IMR-90 (cell line): ENCODE measurements around the gene GNAT2. TPM values are rescaled to one million over a fixed set of nuclear protein-coding genes. Genes with fewer than 3 reads are reported as not detected.
A peak's percentile ranks its signal among the peaks of the same experiment; 100 is the strongest.

Source experiments
- ATAC-seq: fragments of 200-7000 bp; cut with Tn5 transposase; 2 replicates; pipeline ENCODE4 v1.9.1; 2020; ENCODE audit warnings: low read depth, mild to moderate bottlenecking, moderate library complexity
- BruUV-seq: library from RNA; stranded (reverse); fragments of 400-500 nt; replicated peaks from 2 replicates; lab custom pipeline; 2021; lab: Mats Ljungman, UMichigan
- CTCF ChIA-PET: fragments of 300-600 bp; formaldehyde crosslinking; extraction: SDS; loops from one replicate; lab custom pipeline; 2021; ENCODE audit warnings: antibody characterized with exemption; lab: Yijun Ruan, JAX
- POLR2A ChIA-PET: fragments of 300-600 bp; sonication (Branson Sonifier 250); formaldehyde crosslinking; loops from one replicate; lab custom pipeline; 2022; ENCODE audit warnings: antibody characterized with exemption; ENCODE audit not compliant: unreplicated experiment; lab: Charles Lee
- DNase-seq: peaks from one replicate; pipeline ENCODE4 v3.0.0; 2013
- H2AFZ ChIP-seq: replicated peaks from 2 replicates; pipeline ENCODE3; 2013; ENCODE audit warnings: low read length, mild to moderate bottlenecking; ENCODE audit not compliant: poor library complexity
- H2AK5ac ChIP-seq: 2 replicates; pipeline ENCODE4 v1.6.1; 2013; ENCODE audit warnings: low read depth, low read length, inconsistent platforms
- H2AK9ac ChIP-seq: replicated peaks from 2 replicates; pipeline ENCODE3; 2013; ENCODE audit warnings: mild to moderate bottlenecking, low read depth, low read length, moderate library complexity; ENCODE audit not compliant: poor library complexity
- H2BK120ac ChIP-seq: 2 replicates; pipeline ENCODE4 v1.6.1; 2013; ENCODE audit warnings: low read depth, low read length, inconsistent platforms
- H2BK15ac ChIP-seq: 3 replicates; pipeline ENCODE4 v1.6.1; 2013; ENCODE audit warnings: low read depth, low read length, inconsistent platforms
- H2BK20ac ChIP-seq: 2 replicates; pipeline ENCODE4 v1.6.1; 2013; ENCODE audit warnings: low read depth, mild to moderate bottlenecking, inconsistent platforms, low read length, moderate library complexity
- H2BK5ac ChIP-seq: 2 replicates; pipeline ENCODE4 v1.6.1; 2013; ENCODE audit warnings: mild to moderate bottlenecking, low read depth, low read length, inconsistent platforms; ENCODE audit not compliant: poor library complexity, severe bottlenecking
- H3K14ac ChIP-seq: replicated peaks from 2 replicates; pipeline ENCODE4 v1.6.1; 2013; ENCODE audit warnings: low read depth, low read length, inconsistent platforms
- H3K18ac ChIP-seq: 2 replicates; pipeline ENCODE4 v1.6.1; 2013; ENCODE audit warnings: low read depth, low read length, control low read depth
- H3K23ac ChIP-seq: 2 replicates; pipeline ENCODE4 v1.6.1; 2013; ENCODE audit warnings: low read depth, low read length, inconsistent platforms
- H3K27ac ChIP-seq: 2 replicates; pipeline ENCODE4 v1.5.1; 2013; ENCODE audit warnings: mild to moderate bottlenecking, control low read depth, low read length; ENCODE audit not compliant: insufficient read depth
- H3K27me3 ChIP-seq: 2 replicates; pipeline ENCODE4 v1.6.1; 2013; ENCODE audit warnings: low read length; ENCODE audit not compliant: control insufficient read depth, insufficient read depth
- H3K36me3 ChIP-seq: 2 replicates; pipeline ENCODE4 v1.6.1; 2013; ENCODE audit warnings: low read length, mixed read lengths; ENCODE audit not compliant: control insufficient read depth, insufficient read depth
- H3K4ac ChIP-seq: 2 replicates; pipeline ENCODE4 v1.6.1; 2013; ENCODE audit warnings: low read depth, low read length, inconsistent platforms
- H3K4me1 ChIP-seq: 2 replicates; pipeline ENCODE4 v1.6.1; 2013; ENCODE audit warnings: low read length, mixed read lengths; ENCODE audit not compliant: control insufficient read depth, insufficient read depth
- H3K4me2 ChIP-seq: 2 replicates; pipeline ENCODE4 v1.6.1; 2013; ENCODE audit warnings: low read depth, mild to moderate bottlenecking, control low read depth, low read length, moderate library complexity
- H3K4me3 ChIP-seq: 2 replicates; pipeline ENCODE4 v1.5.1; 2013; ENCODE audit warnings: low read depth, mild to moderate bottlenecking, control low read depth, low read length, moderate library complexity; ENCODE audit not compliant: insufficient read depth
- H3K56ac ChIP-seq: 2 replicates; pipeline ENCODE4 v1.6.1; 2013; ENCODE audit warnings: low read length, inconsistent platforms; ENCODE audit not compliant: insufficient read depth; ENCODE audit errors: extremely low read depth
- H3K79me1 ChIP-seq, 2 experiments: 2 replicates each; pipeline ENCODE4 v1.6.1; 2013; ENCODE audit warnings: low read length in 2 of 2, inconsistent platforms in 1 of 2, low read depth in 1 of 2
- H3K9ac ChIP-seq: 2 replicates; pipeline ENCODE4 v1.6.1; 2013; ENCODE audit warnings: low read depth, low read length, control low read depth
- H3K9me1 ChIP-seq: 2 replicates; pipeline ENCODE4 v1.6.1; 2013; ENCODE audit warnings: low read length, inconsistent platforms; ENCODE audit not compliant: insufficient read depth
- H3K9me3 ChIP-seq: 2 replicates; pipeline ENCODE4 v1.6.1; 2013; ENCODE audit warnings: low read length; ENCODE audit not compliant: control insufficient read depth, insufficient read depth
- H4K20me1 ChIP-seq: 2 replicates; pipeline ENCODE4 v1.6.1; 2013; ENCODE audit warnings: low read length, inconsistent platforms; ENCODE audit not compliant: insufficient read depth
- H4K5ac ChIP-seq: 2 replicates; pipeline ENCODE4 v1.6.1; 2013; ENCODE audit warnings: mild to moderate bottlenecking, low read depth, low read length, control low read depth
- H4K8ac ChIP-seq, 2 experiments: 2 replicates each; pipeline ENCODE4 v1.6.1; 2013; ENCODE audit warnings: low read depth in 2 of 2, low read length in 2 of 2, control low read depth in 1 of 2, inconsistent platforms in 1 of 2
- H4K91ac ChIP-seq: 2 replicates; pipeline ENCODE4 v1.6.1; 2013; ENCODE audit warnings: low read depth, low read length, inconsistent platforms; ENCODE audit not compliant: insufficient read depth
- BHLHE40 ChIP-seq: fragments of 150-350 bp; IDR thresholded peaks from 2 replicates; pipeline ENCODE4 v1.6.1; 2016; ENCODE audit warnings: mild to moderate bottlenecking, low read depth, low read length
- CEBPB ChIP-seq: IDR thresholded peaks from 2 replicates; pipeline ENCODE4 v1.6.1; 2012; ENCODE audit warnings: low read depth, low read length, improper control_type of control experiment
- CHD1 ChIP-seq: IDR thresholded peaks from 2 replicates; pipeline ENCODE4 v1.6.1; 2012; ENCODE audit warnings: low read depth, low read length, improper control_type of control experiment
- FOS ChIP-seq: fragments of 150-350 bp; IDR thresholded peaks from 2 replicates; pipeline ENCODE4 v1.6.1; 2016; ENCODE audit warnings: low read depth, low read length
- MAFK ChIP-seq: IDR thresholded peaks from 2 replicates; pipeline ENCODE4 v1.6.1; 2012; ENCODE audit warnings: low read depth, low read length, improper control_type of control experiment
- MAZ ChIP-seq: IDR thresholded peaks from 2 replicates; pipeline ENCODE4 v1.6.1; 2012; ENCODE audit warnings: low read depth, mild to moderate bottlenecking, low read length, improper control_type of control experiment, moderate library complexity, borderline replicate concordance
- RAD21 ChIP-seq: IDR thresholded peaks from 2 replicates; pipeline ENCODE4 v1.6.1; 2012; ENCODE audit warnings: low read length, improper control_type of control experiment
- RCOR1 ChIP-seq: IDR thresholded peaks from 2 replicates; pipeline ENCODE4 v1.6.1; 2012; ENCODE audit warnings: mild to moderate bottlenecking, low read length, improper control_type of control experiment; ENCODE audit not compliant: insufficient replicate concordance
- RFX5 ChIP-seq: IDR thresholded peaks from 2 replicates; pipeline ENCODE4 v1.8.0; 2012; ENCODE audit warnings: low read depth, mild to moderate bottlenecking, low read length, moderate library complexity
- SMC3 ChIP-seq: fragments of 150-350 bp; IDR thresholded peaks from 2 replicates; pipeline ENCODE4 v1.6.1; 2016; ENCODE audit warnings: low read depth, mild to moderate bottlenecking, antibody characterized with exemption, low read length, moderate library complexity
- WGBS, 2 experiments: methylation state at CpG; one replicate each; pipeline versions ENCODE4 v1.1.5 to v1.1.7; 2013; ENCODE audit warnings: missing lambda C conversion rate in 2 of 2; ENCODE audit not compliant: insufficient read length in 1 of 2; ENCODE audit errors: extremely low coverage in 2 of 2; 5-methylcytosine and 5-hydroxymethylcytosine counted together
- dilution Hi-C: fragments of 300-500 bp; cut with HindIII; formaldehyde crosslinking; loops from one replicate; pipeline ENCODE4 v1.14.3; 2018; ENCODE audit warnings: low sequenced_read_pairs; ENCODE audit not compliant: unreplicated experiment
- in situ Hi-C: fragments of 300-500 bp; cut with MboI; formaldehyde crosslinking; loops from 3 replicates; pipeline ENCODE4 v1.14.3; 2019; ENCODE audit warnings: low sequenced_read_pairs, inconsistent platforms, mixed read lengths
- intact Hi-C: fragments of 100-400 bp; cut with micrococcal nuclease; formaldehyde crosslinking; loops from 2 replicates; pipeline ENCODE4 v1.10.0; 2022
- polyA plus RNA-seq, 3 experiments: library from polyadenylated mRNA; depleted of rRNA; stranded (reverse); fragments of >200 nt; gene quantifications; 2 replicates each; pipeline ENCODE4 v1.2.3, GENCODE V29; 2012; ENCODE audit warnings: low replicate concordance in 1 of 3
- total RNA-seq: library from RNA; depleted of rRNA; stranded (reverse); fragments of >200 nt; gene quantifications from 2 replicates; pipeline ENCODE4 v1.2.3, GENCODE V29; 2012
- TF ChIP-seq, protein P1 (sequence below): conservative IDR thresholded peaks from 2 replicates; pipeline ENCODE4 v1.5.1; 2012; ENCODE audit warnings: mild to moderate bottlenecking, low read depth, low read length, improper control_type of control experiment
- TF ChIP-seq, protein P2 (sequence below): fragments of 150-350 bp; IDR thresholded peaks from 2 replicates; pipeline ENCODE4 v1.6.1; 2016; ENCODE audit warnings: low read depth, mild to moderate bottlenecking, low read length, moderate library complexity, borderline replicate concordance

Gene GNAT2
- total and polyA plus RNA-seq, 2 of the 4 experiments (the other 2 are of a cell fraction) = 0.17 to 0.36 TPM

GRCh38 chr1:109623601-109624161 is 4.3 kb upstream of the GNAT2 start:
- H3K27me3 ChIP-seq = no peaks in the 10 kb centered on the region
- H4K5ac ChIP-seq = no peak overlapping the region; the same call in 1 of the 2 replicates
- peaks cover 29% of the 10 kb centered on the region for H3K36me3 ChIP-seq
- no peak overlapping the region; the same call in 1 of the 2 replicates for H4K91ac ChIP-seq
- H3K14ac ChIP-seq = peak overlapping the region; percentile 4
- H2AK5ac ChIP-seq = no peak overlapping the region
- peaks cover 63% of the 10 kb centered on the region for H4K20me1 ChIP-seq
- H2BK20ac ChIP-seq = no peak overlapping the region
- peak overlapping the region; percentile 7; the same call in 1 of the 2 replicates for H3K9ac ChIP-seq
- BruUV-seq = no TSS peak
- peak overlapping the region; percentile 89 for H2AK9ac ChIP-seq
- no peak overlapping the region for H3K18ac ChIP-seq
- H3K4me1 ChIP-seq = peaks cover 37% of the 10 kb centered on the region
- H2BK5ac ChIP-seq = peak overlapping the region; percentile 0
- DNase-seq (no peak), ATAC-seq (no peak)
- H3K27ac ChIP-seq = no peak overlapping the region
- ChIA-PET POLR2A (no interaction called here), CTCF (no interaction called here)
- in situ Hi-C loops = loop anchor here (5.0 kb wide), 1 partner anchor 76 kb away; the partner anchor contains the start of gene GNAI3
- intact Hi-C loops = loop anchor here (10.0 kb wide), 1 partner anchor 339 kb away; the partner anchor contains the start of gene PSRC1
- H3K56ac ChIP-seq = no peak overlapping the region
- dilution Hi-C loops = no loop called here
- peaks cover 21% of the 10 kb centered on the region for H3K9me1 ChIP-seq
- no peak overlapping the region for H2BK15ac ChIP-seq
- WGBS, 2 experiments = 40% methylated on average over 3 of the region's 11 CpGs; no CpG with 5 or more reads in 1 of the 2 experiments
- TF ChIP-seq RFX5 (no peak), BHLHE40 (no peak), RAD21 (no peak), CHD1 (no peak), MAZ (no peak), MAFK (no peak), CEBPB (no peak), RCOR1 (no peak), SMC3 (no peak), FOS (no peak)
- TF ChIP-seq, protein P1, sequence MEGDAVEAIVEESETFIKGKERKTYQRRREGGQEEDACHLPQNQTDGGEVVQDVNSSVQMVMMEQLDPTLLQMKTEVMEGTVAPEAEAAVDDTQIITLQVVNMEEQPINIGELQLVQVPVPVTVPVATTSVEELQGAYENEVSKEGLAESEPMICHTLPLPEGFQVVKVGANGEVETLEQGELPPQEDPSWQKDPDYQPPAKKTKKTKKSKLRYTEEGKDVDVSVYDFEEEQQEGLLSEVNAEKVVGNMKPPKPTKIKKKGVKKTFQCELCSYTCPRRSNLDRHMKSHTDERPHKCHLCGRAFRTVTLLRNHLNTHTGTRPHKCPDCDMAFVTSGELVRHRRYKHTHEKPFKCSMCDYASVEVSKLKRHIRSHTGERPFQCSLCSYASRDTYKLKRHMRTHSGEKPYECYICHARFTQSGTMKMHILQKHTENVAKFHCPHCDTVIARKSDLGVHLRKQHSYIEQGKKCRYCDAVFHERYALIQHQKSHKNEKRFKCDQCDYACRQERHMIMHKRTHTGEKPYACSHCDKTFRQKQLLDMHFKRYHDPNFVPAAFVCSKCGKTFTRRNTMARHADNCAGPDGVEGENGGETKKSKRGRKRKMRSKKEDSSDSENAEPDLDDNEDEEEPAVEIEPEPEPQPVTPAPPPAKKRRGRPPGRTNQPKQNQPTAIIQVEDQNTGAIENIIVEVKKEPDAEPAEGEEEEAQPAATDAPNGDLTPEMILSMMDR = no peak
- TF ChIP-seq, protein P2, sequence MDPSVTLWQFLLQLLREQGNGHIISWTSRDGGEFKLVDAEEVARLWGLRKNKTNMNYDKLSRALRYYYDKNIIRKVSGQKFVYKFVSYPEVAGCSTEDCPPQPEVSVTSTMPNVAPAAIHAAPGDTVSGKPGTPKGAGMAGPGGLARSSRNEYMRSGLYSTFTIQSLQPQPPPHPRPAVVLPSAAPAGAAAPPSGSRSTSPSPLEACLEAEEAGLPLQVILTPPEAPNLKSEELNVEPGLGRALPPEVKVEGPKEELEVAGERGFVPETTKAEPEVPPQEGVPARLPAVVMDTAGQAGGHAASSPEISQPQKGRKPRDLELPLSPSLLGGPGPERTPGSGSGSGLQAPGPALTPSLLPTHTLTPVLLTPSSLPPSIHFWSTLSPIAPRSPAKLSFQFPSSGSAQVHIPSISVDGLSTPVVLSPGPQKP = no peak
- H3K23ac ChIP-seq = peak overlapping the region; percentile 65; the same call in 1 of the 2 replicates
- H3K79me1 ChIP-seq = peaks cover 19 to 86% of the 10 kb centered on the region in 2 experiments; a peak in 3 of 4 replicates
- no peaks in the 10 kb centered on the region for H3K9me3 ChIP-seq
- H2BK120ac ChIP-seq = no peak overlapping the region
- 0 out of 2 replicates have a peak overlapping the region, but pooled peaks have one; percentile 1 for H3K4ac ChIP-seq
- no peak overlapping the region for H2AFZ ChIP-seq
- peak overlapping the region; percentile 57 for H3K4me2 ChIP-seq
- H3K4me3 ChIP-seq = no peak overlapping the region
- peak overlapping the region in 1 of 2 experiments; percentile 12; a peak in 1 of 4 replicates for H4K8ac ChIP-seq
